ENCODE results near the gene STIM1.

The STIM1 gene

DNA sequence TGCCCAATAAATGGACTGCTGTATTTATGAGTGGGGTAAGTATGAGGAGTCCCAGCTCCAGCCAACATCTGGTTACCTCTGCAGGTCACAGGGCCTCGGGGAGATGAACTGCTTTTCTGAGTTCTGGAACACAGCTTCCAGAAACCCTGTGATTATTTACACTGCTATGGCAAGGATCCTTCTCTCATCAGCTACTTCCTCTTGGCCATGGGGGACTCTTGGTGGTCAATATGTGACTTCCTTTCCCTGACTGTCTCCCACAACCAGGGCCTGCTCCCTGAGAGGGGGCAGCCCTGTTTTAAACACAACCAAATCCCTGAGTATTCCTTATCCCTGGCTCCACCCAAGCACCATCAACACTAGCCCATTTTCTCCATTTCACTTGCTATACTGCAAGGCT is 24.7 kb upstream of the STIM1 start:
- no peak for DNase-seq (ENCODE audit: low read depth in 2 of 2)

DNA sequence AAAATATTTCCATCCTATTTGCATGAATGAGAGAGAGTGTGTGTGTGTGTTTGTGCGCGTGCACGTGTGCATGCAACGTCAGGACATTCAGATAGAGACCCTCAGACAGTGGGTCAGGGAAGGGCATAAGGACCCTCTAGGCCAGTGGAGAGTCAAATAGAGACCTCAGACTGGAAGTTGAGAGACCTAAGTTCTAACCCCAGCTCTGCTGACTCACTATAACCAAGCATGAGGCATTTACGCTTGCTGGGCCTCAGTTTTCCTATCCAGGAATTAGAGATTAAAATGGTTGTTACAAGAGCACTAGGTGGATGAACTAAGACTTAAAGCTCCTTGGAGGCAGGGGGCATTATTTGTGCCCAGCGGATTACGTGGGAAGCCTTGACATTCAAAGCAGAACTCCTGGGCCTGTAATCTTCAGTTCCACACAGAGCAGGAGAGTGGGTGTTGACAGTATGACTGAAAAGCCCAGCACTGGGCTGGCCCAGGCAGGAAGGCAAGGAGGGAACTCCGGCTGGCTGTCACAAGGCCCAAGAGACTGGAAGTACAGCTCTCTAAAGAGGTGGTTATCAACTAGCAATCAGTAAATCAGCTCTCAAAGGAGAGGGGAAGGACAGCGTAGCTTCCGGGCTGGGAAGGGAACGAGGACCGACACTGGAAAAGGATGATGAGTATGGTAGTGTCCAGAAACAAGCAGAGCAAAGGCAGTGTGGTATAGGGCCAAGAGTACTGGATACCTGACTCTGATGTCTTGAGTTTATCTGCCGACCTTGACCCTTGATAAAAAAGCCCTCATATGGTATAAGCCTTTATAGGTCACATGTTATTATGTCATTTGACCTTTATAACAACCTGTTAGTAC is 23.9 kb upstream of the STIM1 start:
- no peak for DNase-seq (ENCODE audit: low read depth in 2 of 2)

DNA sequence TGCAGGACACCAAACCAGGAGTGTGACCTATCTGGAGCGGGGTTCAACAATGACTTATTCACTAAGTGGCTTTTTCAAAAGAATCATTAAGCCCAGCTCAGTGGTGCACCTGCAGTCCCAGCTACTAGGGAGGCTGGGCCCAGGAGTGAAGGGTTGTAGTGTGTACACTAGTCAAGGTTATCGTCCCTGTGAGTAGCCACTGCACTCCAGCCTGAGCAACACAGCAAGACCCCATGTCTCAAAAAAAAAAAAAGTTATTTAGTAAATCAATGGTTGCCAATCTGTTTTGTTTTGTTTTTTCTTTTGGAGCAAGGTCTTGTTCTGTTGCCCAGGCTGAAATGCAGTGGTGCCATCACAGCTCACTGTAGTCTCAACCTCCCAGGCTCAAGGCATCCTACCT is 22.6 kb upstream of the STIM1 start:
- DNase-seq (ENCODE audit: low read depth in 2 of 2): no peak

DNA sequence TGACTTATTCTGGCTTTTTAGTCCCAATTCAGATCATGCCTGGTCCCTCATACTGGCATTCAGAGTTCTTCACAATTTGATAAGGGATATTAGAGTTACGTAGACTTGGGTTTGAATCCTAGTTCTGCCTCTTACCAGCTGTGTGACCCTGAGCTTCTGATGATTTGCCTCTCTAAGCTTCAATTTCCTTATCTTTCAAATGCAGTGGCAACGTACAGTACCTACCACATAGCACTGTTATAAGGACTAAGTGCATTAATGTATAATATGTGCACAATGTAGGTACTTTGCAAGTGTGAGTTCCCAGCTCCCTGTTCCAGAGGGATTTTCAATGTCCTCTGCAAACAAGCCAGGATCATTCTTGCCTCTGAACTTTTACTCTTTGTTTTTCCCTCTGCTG is 22.0 kb upstream of the STIM1 start:
- no peak for DNase-seq (ENCODE audit: low read depth in 2 of 2)

DNA sequence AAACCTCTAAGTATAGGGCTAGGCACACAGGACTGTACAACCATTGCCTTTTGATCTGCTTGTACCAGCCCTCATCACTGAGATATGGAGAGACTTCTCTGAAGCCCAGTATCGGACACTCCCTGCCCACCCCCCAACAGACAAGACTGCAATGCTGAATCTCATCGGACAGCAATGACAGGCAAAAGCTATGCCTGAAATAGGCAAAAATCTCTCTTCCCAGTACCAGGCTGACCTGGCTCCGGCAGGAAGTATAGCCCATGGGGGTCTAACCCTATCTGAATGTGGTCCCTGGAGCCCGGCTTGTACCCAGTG is 21.2 kb upstream of the STIM1 start:
- DNase-seq (ENCODE audit: low read depth in 2 of 2): no peak

DNA sequence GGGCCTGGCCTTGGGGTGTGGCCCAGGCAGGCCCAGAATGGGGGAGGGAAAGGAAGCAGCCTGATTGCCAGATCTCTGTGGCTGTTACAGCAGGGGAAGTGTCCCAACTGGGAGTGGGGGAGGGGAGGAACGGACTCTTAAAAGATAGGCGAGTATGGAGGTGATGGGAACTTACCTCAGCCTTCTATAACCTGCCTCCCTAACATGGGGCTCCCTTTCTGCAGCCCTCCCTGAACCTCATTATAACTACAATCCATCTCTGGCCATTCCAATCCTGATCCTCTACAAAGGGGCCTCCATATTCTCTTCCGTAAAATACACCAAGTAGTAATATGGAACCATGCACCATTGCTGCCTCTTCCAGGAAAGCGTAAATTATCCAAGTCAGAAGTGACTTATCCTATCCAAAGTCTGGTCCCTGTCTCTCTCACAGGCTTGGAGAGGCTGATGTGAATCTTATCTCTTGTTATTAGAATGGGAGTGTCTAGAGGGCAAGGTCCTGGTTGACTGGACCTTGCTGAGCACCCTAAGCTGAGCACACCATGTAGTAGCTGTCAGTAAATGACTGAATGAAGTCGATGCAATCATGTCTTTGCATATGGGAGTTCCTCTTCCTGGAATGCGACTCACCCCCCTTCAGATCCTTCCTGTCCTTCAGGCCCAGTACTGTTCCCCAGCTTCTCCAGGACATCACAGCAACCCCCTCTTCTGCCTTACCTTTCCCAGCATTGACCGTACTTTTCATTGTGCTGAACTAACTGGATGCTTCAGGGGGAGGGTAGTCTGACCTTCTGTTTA is 20.6 kb upstream of the STIM1 start:
- DNase-seq (ENCODE audit: low read depth in 2 of 2): no peak

DNA sequence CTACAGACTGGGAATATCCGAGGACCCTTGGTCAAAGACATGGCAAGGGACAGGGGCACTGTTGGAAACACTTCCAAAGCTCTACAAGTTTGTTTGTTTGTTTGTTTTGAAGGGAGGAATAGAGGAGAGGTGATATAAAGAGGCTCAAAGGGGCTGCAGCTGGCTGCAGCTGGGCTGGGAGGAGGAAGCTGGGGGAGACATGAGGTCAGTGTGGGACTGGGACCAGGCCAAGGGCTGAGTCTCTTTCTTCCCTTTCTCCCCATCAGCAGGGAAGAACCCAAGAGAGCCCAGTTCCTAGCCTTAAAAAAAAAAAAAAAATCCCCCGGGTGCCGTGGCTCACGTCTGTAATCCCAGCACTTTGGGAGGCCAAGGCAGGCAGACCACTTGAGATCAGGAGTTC is 19.7 kb upstream of the STIM1 start:
- DNase-seq (ENCODE audit: low read depth in 2 of 2): no peak

GRCh38 chr11:3836903-3837302 is 18.6 kb upstream of the STIM1 start:
- peak in 1 of 2 donors; percentile 27 for DNase-seq (ENCODE audit: low read depth in 2 of 2)

- DNase-seq (ENCODE audit: low read depth in 2 of 2): no peak
Measured at GRCh38 chr11:3837793-3838192, 17.7 kb upstream of the STIM1 start.

GRCh38 chr11:3838504-3838903 is 17.0 kb upstream of the STIM1 start:
- no peak for DNase-seq (ENCODE audit: low read depth in 2 of 2)

- no peak for DNase-seq (ENCODE audit: low read depth in 2 of 2)
Measured at GRCh38 chr11:3840004-3840869, 15.2 kb upstream of the STIM1 start.

- DNase-seq (ENCODE audit: low read depth in 2 of 2): peak; percentile 93
Measured at GRCh38 chr11:3840870-3841425, 14.5 kb upstream of the STIM1 start, which contains the start of gene RHOG. RHOG (minus strand) TSS chr11:3840959; CDS start chr11:3828138, 12,821 bp downstream.

DNA sequence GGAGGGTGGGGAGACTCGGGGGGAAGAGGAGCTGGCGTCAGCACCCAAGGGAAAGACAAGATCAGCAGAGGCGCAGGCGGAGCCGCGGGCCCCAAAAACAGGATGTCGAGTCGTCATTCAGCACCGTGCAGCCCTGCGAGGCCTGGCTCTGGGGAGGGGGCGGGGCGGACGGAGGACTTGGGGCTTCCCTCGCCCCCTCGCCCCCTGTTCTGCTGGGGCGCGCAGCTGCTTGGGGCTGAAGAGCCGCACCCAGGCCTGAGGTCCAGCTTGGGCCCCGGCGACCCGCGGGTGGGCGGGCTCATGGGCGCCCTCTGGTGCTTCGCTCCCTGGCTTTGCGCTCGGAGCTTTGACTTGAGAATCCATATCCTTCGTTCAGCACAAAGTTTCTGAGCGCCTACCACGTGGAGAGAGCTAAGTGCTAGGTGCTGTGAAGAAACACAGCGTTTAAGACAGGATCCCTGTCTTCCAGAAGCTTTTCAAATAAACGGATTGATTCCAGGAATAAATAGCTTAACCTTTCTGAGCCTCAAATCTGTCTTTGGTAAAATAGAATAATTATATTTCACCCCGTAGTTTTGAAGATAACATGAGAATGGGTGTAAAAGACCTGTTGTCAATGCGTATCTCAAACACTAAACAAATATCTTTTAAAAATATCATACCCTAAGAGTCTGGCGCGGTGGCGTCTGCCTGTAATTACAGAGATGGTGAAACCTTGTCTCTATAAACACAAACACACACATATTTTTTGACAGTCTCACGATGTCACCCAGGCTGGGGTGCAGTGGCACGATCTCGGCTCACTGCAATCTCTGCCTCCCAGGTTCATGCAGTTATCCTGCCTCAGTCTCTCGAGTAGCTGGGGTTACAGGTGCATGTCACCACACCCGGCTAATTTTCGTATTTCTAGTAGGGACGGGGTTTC is 13.8 kb upstream of the STIM1 start:
- no peak for DNase-seq (ENCODE audit: low read depth in 2 of 2)

DNA sequence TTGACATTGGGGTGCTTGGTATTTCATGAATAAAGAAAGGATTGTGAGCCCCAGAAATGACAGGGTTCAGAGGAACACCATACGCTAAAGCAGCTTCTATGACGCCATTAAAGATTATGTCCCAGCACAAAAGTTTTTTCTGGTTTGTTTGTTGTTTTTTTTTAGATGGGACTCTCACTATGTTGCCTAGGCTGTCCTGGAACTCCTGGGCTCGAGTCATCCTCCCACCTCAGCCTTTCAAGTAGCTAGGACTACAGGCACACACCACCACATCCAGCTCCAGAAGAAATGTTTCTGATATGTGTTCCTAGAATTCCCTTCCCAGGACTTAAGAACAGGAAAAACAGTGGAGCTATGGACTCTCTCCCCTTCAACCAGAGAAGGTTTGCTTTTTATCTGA is 12.1 kb upstream of the STIM1 start:
- DNase-seq (ENCODE audit: low read depth in 2 of 2): no peak

DNA sequence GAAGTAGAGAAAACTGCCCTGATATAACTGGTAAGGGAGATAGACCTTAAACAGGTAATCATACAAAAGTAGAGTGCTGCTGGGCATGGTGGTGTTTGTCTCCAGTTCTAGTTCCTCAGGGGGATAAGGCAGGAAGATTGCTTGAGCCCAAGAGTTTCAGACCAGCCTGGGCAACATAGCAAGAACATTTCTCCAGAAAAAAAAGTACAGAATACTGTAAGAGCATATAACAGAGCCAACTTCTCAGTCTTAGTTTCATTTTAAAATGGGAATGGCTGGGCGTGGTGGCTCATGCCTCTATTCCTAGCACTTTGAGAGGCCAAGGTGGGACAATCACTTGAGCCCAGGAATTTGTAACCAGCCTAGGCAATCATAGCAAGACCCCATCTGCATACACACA is 10.2 kb upstream of the STIM1 start:
- no peak for DNase-seq (ENCODE audit: low read depth in 2 of 2)

- DNase-seq (ENCODE audit: low read depth in 2 of 2): no peak
Measured at GRCh38 chr11:3845670-3846069, 9.8 kb upstream of the STIM1 start.

- DNase-seq (ENCODE audit: low read depth in 2 of 2): peak in 1 of 2 donors; percentile 16
Measured at GRCh38 chr11:3849297-3849874, 6.1 kb upstream of the STIM1 start.

DNA sequence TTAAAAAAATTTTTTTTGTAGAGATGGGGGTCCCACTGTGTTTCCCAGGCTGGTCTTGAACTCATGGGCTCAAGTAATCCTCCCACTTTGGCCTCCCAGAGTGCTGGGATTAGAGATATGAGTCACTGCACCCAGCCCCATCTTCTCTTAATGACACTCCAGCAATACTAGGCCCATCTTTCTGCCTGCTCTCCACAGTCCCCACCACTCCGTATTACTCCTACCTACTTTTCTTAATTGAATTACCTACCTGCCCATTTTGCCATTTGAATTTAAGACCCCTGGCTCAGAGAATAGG is 2.0 kb upstream of the STIM1 start:
- DNase-seq (ENCODE audit: low read depth in 2 of 2): no peak

DNA sequence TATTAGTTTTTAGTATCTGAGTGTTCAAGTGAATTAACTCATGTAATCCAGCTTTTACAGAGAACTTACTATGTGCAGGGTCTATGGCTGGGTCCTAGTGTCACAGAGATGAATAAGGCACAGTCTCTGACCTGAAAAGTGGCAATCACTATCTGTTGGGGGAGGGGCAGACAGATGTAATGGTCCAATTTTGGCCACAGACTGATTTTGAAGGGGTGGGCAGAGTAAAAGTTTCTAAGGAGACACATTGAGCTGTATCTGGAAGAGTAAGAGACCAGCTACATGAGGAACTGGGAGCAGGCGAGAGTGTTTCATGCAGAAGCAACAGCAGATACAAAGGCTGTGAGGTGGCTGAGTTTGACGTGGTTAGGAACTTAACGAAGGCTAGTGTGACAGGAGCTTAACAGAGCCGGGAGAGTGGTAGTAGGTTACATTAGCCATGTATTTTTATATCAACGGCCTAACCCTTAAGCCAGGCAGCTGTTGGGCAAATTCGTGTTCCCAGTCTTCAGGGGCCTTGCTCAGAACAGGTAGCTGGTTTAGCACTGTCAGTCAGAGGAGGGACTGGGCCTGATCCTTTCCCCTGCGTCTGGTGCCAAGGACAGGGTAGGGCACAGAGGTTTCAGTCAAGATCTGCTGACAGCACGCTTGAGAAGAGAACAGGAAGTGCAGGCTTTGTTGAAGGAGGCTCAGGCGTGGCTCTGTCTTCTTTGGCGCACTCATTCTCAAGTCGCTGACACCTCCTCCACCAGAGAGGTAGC is 1.4 kb upstream of the STIM1 start:
- DNase-seq (ENCODE audit: low read depth in 2 of 2): peak in 1 of 2 donors; percentile 43

DNA sequence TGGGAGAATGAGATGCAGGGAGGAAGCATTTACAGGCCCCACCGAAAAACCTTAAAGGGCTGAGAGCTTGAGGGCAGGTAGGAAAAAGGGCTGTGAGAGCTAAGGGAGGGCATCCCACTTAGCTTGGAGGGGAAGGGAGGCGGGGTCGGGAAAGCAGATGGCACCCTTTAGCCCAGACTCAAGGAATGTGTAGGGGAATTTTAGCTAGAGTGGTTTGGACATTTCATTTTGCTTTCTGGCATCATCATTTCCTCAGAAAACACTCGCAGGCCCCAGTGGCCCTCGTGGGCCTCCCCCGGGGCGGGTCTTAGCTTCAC is 846 bp upstream of the STIM1 start:
- no peak for DNase-seq (ENCODE audit: low read depth in 2 of 2)

Measured in stimulated activated CD8-positive, alpha-beta memory T cell treated with anti-CD3 and anti-CD28 coated beads, Interleukin-15, amount 100 ng/mL, for 4 hours (primary cell).